Trophoblast cell (in vitro differentiated cells and primary cell): ENCODE results near the gene PAQR4.

Experiments used
- DNase-seq, 2 donors: peaks; one replicate each; pipeline ENCODE4 v3.0.0-alpha.2; 2016
- H2AFZ ChIP-seq: 2 replicates; pipeline ENCODE4 v1.6.1; 2013; ENCODE audit warnings: low read length, moderate library complexity, mild to moderate bottlenecking; ENCODE audit not compliant: insufficient read depth, poor library complexity
- H2AK5ac ChIP-seq: 2 replicates; pipeline ENCODE4 v1.6.1; 2013; ENCODE audit warnings: mild to moderate bottlenecking, low read length
- H2BK120ac ChIP-seq: 2 replicates; pipeline ENCODE4 v1.6.1; 2013; ENCODE audit warnings: low read length, mild to moderate bottlenecking, moderate library complexity; ENCODE audit not compliant: insufficient read depth, poor library complexity
- H2BK12ac ChIP-seq: 2 replicates; pipeline ENCODE4 v1.6.1; 2013; ENCODE audit warnings: mild to moderate bottlenecking, low read length, moderate library complexity
- H2BK5ac ChIP-seq: 2 replicates; pipeline ENCODE4 v1.6.1; 2013; ENCODE audit warnings: low read length, low read depth, moderate library complexity, mild to moderate bottlenecking; ENCODE audit not compliant: poor library complexity
- H3K14ac ChIP-seq: 2 replicates; pipeline ENCODE4 v1.6.1; 2013; ENCODE audit warnings: mild to moderate bottlenecking, low read length
- H3K18ac ChIP-seq: 2 replicates; pipeline ENCODE4 v1.6.1; 2013; ENCODE audit warnings: mild to moderate bottlenecking, low read length
- H3K23ac ChIP-seq: 2 replicates; pipeline ENCODE4 v1.6.1; 2013; ENCODE audit warnings: low read length
- H3K27ac ChIP-seq: 2 replicates; pipeline ENCODE4 v1.5.1; 2013; ENCODE audit warnings: low read depth, mild to moderate bottlenecking, inconsistent platforms, low read length, moderate library complexity
- H3K27me3 ChIP-seq: 2 replicates; pipeline ENCODE4 v1.6.1; 2013; ENCODE audit warnings: inconsistent platforms, mild to moderate bottlenecking, low read length, moderate library complexity; ENCODE audit not compliant: insufficient read depth
- H3K36me3 ChIP-seq, 2 experiments: 1 replicate in 1 of 2; 2 replicates in 1 of 2; pipeline ENCODE4 v1.6.1; 2013; ENCODE audit warnings: low read length in 2 of 2, mild to moderate bottlenecking in 2 of 2, moderate library complexity in 1 of 2; ENCODE audit not compliant: insufficient read depth in 2 of 2, control insufficient read depth in 1 of 2
- H3K4ac ChIP-seq: 2 replicates; pipeline ENCODE4 v1.6.1; 2013; ENCODE audit warnings: low read depth, mild to moderate bottlenecking, low read length, moderate library complexity
- H3K4me1 ChIP-seq, 2 experiments: 1 replicate in 1 of 2; 2 replicates in 1 of 2; pipeline ENCODE4 v1.6.1; 2013; ENCODE audit warnings: low read length in 2 of 2, mild to moderate bottlenecking in 2 of 2, moderate library complexity in 1 of 2; ENCODE audit not compliant: insufficient read depth in 2 of 2, control insufficient read depth in 1 of 2
- H3K4me2 ChIP-seq: 2 replicates; pipeline ENCODE4 v1.6.1; 2013; ENCODE audit warnings: inconsistent platforms, mild to moderate bottlenecking, low read length, moderate library complexity
- H3K4me3 ChIP-seq: 2 replicates; pipeline ENCODE4 v1.5.1; 2013; ENCODE audit warnings: mild to moderate bottlenecking, low read depth, low read length, inconsistent platforms
- H3K79me1 ChIP-seq: one replicate; pipeline ENCODE4 v1.6.1; 2013; ENCODE audit warnings: low read length
- H3K79me2 ChIP-seq: 2 replicates; pipeline ENCODE4 v1.6.1; 2013; ENCODE audit warnings: low read length, mild to moderate bottlenecking; ENCODE audit not compliant: control insufficient read depth, insufficient read depth, poor library complexity
- H3K9ac ChIP-seq: 2 replicates; pipeline ENCODE4 v1.6.1; 2013; ENCODE audit warnings: mild to moderate bottlenecking, low read length
- H3K9me3 ChIP-seq: 2 replicates; pipeline ENCODE4 v1.6.1; 2013; ENCODE audit warnings: low read depth, mild to moderate bottlenecking, control low read depth, inconsistent platforms, low read length; ENCODE audit not compliant: insufficient read depth
- H4K12ac ChIP-seq: 2 replicates; pipeline ENCODE4 v1.6.1; 2013; ENCODE audit warnings: low read depth, mild to moderate bottlenecking, low read length, moderate library complexity
- H4K8ac ChIP-seq: 2 replicates; pipeline ENCODE4 v1.6.1; 2013; ENCODE audit warnings: low read depth, mild to moderate bottlenecking, low read length, moderate library complexity
- H4K91ac ChIP-seq: one replicate; pipeline ENCODE4 v1.6.1; 2013; ENCODE audit warnings: low read depth, mild to moderate bottlenecking, low read length, moderate library complexity
- WGBS: extraction: QIAGEN DNeasy Blood & Tissue Kit; methylation state at CpG from one replicate; pipeline ENCODE4 v1.1.7; 2013; ENCODE audit warnings: missing lambda C conversion rate; ENCODE audit not compliant: insufficient read length, insufficient coverage; ENCODE audit errors: extremely low coverage; 5-methylcytosine and 5-hydroxymethylcytosine counted together

The PAQR4 gene

GRCh38 chr16:3021449-3022207, 52.5 kb downstream of the PAQR4 start:
- Histone ChIP-seq H2BK5ac (peak overlapping the region; percentile 98), H2BK12ac (peak overlapping the region; percentile 70), H3K4me2 (peak overlapping the region; percentile 80), H3K4me1 (peaks cover 17 to 18% of the 10 kb centered on the region in 2 experiments), H3K27ac (peak overlapping the region; percentile 100), H3K4me3 (peak overlapping the region; percentile 92), H3K79me2 (peaks cover 36% of the 10 kb centered on the region), H3K9ac (peak overlapping the region; percentile 89), H4K8ac (peak overlapping the region; percentile 90), H3K4ac (peak overlapping the region; percentile 85), H2BK120ac (peak overlapping the region; percentile 95), H3K23ac (no peak overlapping the region), H2AK5ac (peak overlapping the region; percentile 16), H3K9me3 (no peaks in the 10 kb centered on the region), H3K27me3 (no peaks in the 10 kb centered on the region), H4K12ac (peak overlapping the region; percentile 34), H3K18ac (peak overlapping the region; percentile 93), H3K36me3 (peaks cover 24 to 27% of the 10 kb centered on the region in 2 experiments), H3K79me1 (peaks cover 48% of the 10 kb centered on the region), H3K14ac (peak overlapping the region; percentile 73), H4K91ac (peak overlapping the region; percentile 95), H2AFZ (peak overlapping the region; percentile 33)
- WGBS: no CpG with 5 or more reads among the region's 25 CpGs
- peak; percentile 84 to 86 for DNase-seq

- peak overlapping the region; percentile 59 for H2AK5ac ChIP-seq
- peak overlapping the region; percentile 80 for H3K4me2 ChIP-seq
- WGBS: no CpG with 5 or more reads among the region's 8 CpGs
- peak overlapping the region; percentile 81 for H2BK12ac ChIP-seq
- H3K36me3 ChIP-seq: peaks cover 31 to 33% of the 10 kb centered on the region in 2 experiments
- H3K9me3 ChIP-seq: no peaks in the 10 kb centered on the region
- peaks cover 44% of the 10 kb centered on the region for H3K79me1 ChIP-seq
- no peaks in the 10 kb centered on the region for H3K27me3 ChIP-seq
- DNase-seq: peak; percentile 92 to 93
- no peak overlapping the region for H3K23ac ChIP-seq
- peak overlapping the region; percentile 98 for H2BK5ac ChIP-seq
- H3K4ac ChIP-seq: peak overlapping the region; percentile 85
- peaks cover 17 to 18% of the 10 kb centered on the region in 2 experiments for H3K4me1 ChIP-seq
- H4K12ac ChIP-seq: peak overlapping the region; percentile 82
- peak overlapping the region; percentile 97 for H3K14ac ChIP-seq
- H3K79me2 ChIP-seq: peaks cover 31% of the 10 kb centered on the region
- H4K8ac ChIP-seq: peak overlapping the region; percentile 90
- H2BK120ac ChIP-seq: peak overlapping the region; percentile 95
- peak overlapping the region; percentile 17 for H2AFZ ChIP-seq
- peak overlapping the region; percentile 100 for H3K27ac ChIP-seq
- peak overlapping the region; percentile 89 for H3K9ac ChIP-seq
- peak overlapping the region; percentile 97 for H4K91ac ChIP-seq
- H3K4me3 ChIP-seq: peak overlapping the region; percentile 92
- peak overlapping the region; percentile 96 for H3K18ac ChIP-seq
Measured at GRCh38 chr16:3022208-3022683, 53.1 kb downstream of the PAQR4 start.

GRCh38 chr16:3022684-3023414, 53.7 kb downstream of the PAQR4 start:
- Histone ChIP-seq H2BK12ac (peak overlapping the region; percentile 81), H2AFZ (peak overlapping the region; percentile 65), H3K27ac (peak overlapping the region; percentile 100), H3K36me3 (peaks cover 33 to 36% of the 10 kb centered on the region in 2 experiments), H3K18ac (peak overlapping the region; percentile 96), H4K12ac (peak overlapping the region; percentile 82), H3K9ac (peak overlapping the region; percentile 61), H4K8ac (peak overlapping the region; percentile 82), H4K91ac (peak overlapping the region; percentile 97), H3K27me3 (no peaks in the 10 kb centered on the region), H2BK5ac (peak overlapping the region; percentile 96), H3K4me3 (peak overlapping the region; percentile 75), H3K4ac (peak overlapping the region; percentile 83), H3K4me2 (peak overlapping the region; percentile 80), H2BK120ac (peak overlapping the region; percentile 74), H2AK5ac (peak overlapping the region; percentile 80), H3K14ac (peak overlapping the region; percentile 97), H3K9me3 (no peaks in the 10 kb centered on the region), H3K4me1 (peaks cover 18 to 20% of the 10 kb centered on the region in 2 experiments), H3K79me2 (peaks cover 26% of the 10 kb centered on the region), H3K23ac (no peak overlapping the region), H3K79me1 (peaks cover 38% of the 10 kb centered on the region)
- no peak for DNase-seq
- WGBS: no CpG with 5 or more reads among the region's 8 CpGs
